H1 (cell line): ENCODE measurements around the gene BIRC5.

Experiments
- ATF3 ChIP-seq: IDR thresholded peaks from 2 replicates; pipeline ENCODE4 v1.6.1; 2011; ENCODE audit warnings: low read depth, mild to moderate bottlenecking, low read length; ENCODE audit not compliant: insufficient read depth
- EZH2 ChIP-seq: fragments of 200-600 bp; sonication (generic); IDR thresholded peaks from 2 replicates; pipeline ENCODE4 v1.7.1; 2012; ENCODE audit warnings: low read depth, mild to moderate bottlenecking, moderate library complexity, low read length, inconsistent platforms; ENCODE audit not compliant: severe bottlenecking
- GABPA ChIP-seq: IDR thresholded peaks from 2 replicates; pipeline ENCODE4 v1.6.1; 2011; ENCODE audit warnings: mild to moderate bottlenecking, low read length, moderate library complexity, borderline replicate concordance; ENCODE audit not compliant: insufficient read depth
- TF ChIP-seq, protein P1 (sequence below), 3 experiments: IDR thresholded peaks; 1 replicate in 2 of 3; 2 replicates in 1 of 3; pipeline versions ENCODE4 v1.5.1 to v1.6.1; 2011; ENCODE audit warnings: low read length in 3 of 3, mild to moderate bottlenecking in 3 of 3, inconsistent platforms in 2 of 3, low read depth in 1 of 3, moderate library complexity in 1 of 3; ENCODE audit not compliant: insufficient read depth in 1 of 3; ENCODE audit errors: control extremely low read depth in 1 of 3

- TF ChIP-seq ATF3 (no peak), EZH2 (no peak), GABPA (no peak)
- TF ChIP-seq, protein P1, sequence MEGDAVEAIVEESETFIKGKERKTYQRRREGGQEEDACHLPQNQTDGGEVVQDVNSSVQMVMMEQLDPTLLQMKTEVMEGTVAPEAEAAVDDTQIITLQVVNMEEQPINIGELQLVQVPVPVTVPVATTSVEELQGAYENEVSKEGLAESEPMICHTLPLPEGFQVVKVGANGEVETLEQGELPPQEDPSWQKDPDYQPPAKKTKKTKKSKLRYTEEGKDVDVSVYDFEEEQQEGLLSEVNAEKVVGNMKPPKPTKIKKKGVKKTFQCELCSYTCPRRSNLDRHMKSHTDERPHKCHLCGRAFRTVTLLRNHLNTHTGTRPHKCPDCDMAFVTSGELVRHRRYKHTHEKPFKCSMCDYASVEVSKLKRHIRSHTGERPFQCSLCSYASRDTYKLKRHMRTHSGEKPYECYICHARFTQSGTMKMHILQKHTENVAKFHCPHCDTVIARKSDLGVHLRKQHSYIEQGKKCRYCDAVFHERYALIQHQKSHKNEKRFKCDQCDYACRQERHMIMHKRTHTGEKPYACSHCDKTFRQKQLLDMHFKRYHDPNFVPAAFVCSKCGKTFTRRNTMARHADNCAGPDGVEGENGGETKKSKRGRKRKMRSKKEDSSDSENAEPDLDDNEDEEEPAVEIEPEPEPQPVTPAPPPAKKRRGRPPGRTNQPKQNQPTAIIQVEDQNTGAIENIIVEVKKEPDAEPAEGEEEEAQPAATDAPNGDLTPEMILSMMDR (IDR thresholded peaks at IDR 0.05; ENCODE audit: control extremely low read depth in 1 of 3, insufficient read depth in 1 of 3, low read depth in 1 of 3, low read length in 3 of 3) = no peak
Observed at GRCh38 chr17:78257810-78258322, 43.8 kb downstream of the BIRC5 start.
